GM12892 (cell line): Measurements from ENCODE around the gene TRIM8.

Experiments used
- POLR2A ChIP-seq: IDR thresholded peaks from 2 replicates; pipeline ENCODE4 v1.6.1; 2011; ENCODE audit warnings: low read depth, low read length, control low read depth
- POLR2AphosphoS5 ChIP-seq: IDR thresholded peaks from 2 replicates; pipeline ENCODE4 v1.6.1; 2011; ENCODE audit warnings: low read depth, low read length, control low read depth

DNA sequence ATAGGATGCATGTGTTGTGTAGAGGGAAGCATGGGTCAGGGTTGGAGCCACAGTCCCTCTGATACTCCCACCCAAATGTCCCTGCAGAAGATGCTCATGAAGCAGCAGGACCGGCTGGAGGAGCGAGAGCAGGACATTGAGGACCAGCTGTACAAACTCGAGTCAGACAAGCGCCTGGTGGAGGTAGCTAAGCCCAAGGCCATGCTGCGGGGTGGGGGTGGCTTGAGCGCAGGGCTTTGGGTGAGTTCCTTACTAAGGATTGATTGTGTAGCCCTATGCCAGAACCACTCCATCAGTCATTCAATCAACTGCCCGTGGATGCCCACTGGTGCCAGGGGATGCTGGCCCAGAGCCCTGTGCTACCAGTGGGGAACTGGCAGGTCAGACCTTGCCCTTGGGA is 10.3 kb downstream of the TRIM8 start:
- TF ChIP-seq POLR2AphosphoS5 = no peak
- TF ChIP-seq POLR2A = no peak
